Measurements from ENCODE around the gene ZNF205.
A peak's percentile ranks its signal among the peaks of the same experiment; 100 is the strongest.
"Not testable (repeated sequence)": the region's sequence is repeated elsewhere in the genome, so short reads cannot be mapped to it uniquely, and the experiment has no call there.

The ZNF205 gene

DNA sequence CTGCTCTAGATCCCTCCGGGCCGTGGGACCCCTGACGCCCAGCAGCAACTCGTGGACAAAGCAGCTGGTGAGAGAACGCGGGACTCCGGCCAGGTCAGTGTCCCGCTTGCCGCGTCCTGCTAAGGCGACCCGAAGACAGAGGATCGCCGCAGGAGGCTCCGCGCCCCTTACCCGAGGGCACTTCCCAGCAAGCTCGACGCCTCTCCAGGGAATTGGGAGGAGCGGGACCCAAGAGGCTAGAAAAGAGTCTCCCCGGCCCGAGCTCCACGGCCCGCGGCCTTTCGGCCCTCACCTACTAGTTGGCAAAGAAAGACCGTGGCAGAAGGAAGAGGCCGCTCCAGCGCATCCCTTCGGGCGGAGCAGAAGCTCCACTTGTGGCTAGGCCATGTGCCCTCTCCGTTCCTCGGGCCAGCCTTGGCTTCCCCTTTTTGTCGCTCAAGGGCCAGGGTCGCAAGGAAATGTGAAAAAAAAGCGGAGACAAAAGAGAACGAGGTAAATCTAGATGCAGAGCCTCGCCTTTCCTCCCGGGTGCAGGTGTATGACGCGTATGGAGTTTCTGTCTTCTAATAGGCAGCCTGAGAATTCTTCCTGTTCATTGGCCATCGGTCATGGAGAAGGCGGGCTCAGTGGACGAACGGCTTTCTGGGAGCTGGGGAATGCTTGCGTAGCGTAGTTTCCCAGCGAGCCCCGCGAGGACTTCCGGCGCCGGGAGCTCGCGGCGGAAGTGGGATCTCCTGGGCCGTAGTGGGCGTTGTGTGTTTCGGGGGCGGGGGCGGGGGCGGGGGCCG, 22.1 kb downstream of the ZNF205 start, which contains the start of gene ZNF213:
ZNF213 (plus strand) TSS at position 692 of the 788 bp plus-strand sequence. CDS start 2,252 bp downstream, outside the sequence.
- ATAC-seq, result peak; percentile 95
- DNase-seq, result peak; percentile 90

DNA sequence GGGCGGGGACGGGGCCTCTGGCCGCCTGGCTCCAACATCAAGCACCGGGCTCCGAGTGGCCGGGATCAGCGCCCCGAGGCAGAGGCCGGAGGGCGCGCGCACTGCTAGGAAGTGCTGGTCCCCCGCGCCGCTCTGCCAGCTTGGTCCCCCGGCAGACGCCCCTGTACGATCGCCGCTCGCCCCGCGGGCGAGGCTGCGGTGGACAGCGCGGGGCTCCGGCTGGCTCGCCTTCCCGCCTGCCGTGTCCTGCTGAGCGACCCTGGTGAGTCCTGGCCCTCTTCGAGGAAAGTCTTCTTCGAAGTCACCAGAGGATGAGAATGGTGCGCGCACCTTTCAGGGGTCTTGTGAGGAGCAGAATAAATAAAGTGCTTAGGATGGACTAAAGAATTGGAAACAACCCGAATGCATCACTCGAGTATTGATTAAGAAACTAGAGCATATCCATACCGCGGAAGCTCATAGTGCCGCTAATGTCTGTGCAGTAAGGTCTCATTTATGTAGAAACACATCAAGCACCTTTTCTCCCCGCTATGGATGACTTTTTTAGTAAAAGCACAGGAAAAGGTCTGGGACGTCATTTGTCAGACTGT, 22.8 kb downstream of the ZNF205 start:
- DNase-seq (no peak), ATAC-seq (peak; percentile 67)

DNA sequence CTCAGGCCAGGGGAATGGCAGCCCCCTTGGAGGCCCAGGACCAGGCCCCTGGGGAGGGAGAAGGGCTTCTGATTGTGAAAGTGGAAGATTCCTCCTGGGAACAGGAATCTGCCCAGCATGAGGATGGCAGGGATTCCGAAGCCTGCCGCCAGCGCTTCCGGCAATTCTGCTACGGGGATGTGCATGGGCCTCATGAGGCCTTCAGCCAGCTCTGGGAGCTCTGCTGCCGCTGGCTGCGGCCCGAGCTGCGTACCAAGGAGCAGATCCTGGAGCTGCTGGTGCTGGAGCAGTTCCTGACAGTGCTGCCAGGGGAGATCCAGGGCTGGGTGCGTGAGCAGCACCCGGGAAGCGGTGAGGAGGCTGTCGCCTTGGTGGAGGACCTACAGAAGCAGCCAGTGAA, 24.9 kb downstream of the ZNF205 start:
- DNase-seq (no peak), ATAC-seq (no peak)

DNA sequence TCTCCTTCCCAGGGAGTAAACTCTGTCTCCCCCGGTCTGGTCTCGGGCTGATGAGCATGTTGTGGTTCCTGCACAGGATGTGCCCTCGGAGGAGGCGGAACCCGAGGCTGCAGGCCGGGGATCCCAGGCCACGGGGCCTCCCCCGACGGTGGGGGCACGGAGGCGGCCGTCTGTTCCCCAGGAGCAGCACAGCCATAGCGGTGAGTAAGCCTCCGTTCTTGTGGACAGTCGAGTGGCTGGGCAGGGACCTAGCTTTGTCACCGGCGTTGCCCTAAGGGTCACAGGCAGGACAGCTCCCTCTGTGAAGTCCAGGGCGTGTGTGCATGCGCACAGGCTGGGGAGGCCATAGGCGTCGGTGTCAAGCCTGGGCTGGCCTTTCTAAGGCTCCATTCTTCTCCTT, 26.0 kb downstream of the ZNF205 start:
- DNase-seq (no peak), ATAC-seq (no peak)

DNA sequence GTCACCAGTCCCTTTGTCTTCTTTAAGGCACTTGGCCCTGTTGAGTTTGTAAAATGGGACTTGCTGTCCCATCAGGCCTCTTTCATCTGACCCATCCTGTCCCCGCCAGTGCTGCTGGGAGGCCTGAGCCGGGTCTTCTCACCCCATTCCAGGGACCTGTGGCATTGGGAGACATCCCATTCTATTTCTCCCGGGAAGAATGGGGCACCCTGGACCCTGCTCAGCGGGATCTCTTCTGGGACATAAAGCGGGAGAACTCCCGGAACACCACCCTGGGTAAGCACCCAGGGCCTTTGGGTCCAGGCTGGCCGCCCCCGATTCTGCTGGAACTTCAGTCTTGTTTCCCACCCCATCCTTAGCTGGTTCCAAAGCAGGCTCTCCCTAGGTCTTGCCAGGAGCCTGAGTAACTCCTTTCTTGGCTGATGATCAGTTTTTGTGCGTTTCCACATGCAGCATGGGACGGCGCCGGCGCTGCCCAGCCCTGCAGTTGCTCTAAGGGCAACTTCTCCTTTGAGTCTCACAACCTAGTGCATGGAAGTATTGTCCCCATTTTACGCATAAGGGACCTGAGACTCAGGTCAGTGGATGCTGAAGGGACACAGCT, 26.5 kb downstream of the ZNF205 start:
- no peak for ATAC-seq

DNA sequence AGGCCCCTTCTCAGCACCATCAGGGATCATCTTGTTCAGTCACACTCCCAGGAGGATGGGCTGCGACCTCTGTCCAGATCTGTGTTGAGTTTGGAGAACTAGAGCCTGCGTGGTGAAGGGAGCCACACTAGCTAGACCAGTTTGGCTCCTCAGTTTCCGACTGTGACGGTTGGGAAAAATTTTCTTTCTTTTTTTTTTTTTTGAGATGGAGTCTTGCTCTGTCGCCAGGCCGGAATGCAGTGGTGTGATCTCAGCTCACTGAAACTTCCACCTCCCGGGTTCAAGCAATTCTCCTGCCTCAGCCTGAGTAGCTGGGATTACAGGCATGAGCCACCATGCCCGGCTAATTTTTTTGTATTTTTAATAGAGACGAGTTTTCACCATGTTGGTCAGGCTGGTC, 27.2 kb downstream of the ZNF205 start:
- ATAC-seq, DNase-seq: not testable (repeated sequence)

More for the DNA sequence above, 26.5 kb downstream of the ZNF205 start:
- DNase-seq, result no peak

DNA sequence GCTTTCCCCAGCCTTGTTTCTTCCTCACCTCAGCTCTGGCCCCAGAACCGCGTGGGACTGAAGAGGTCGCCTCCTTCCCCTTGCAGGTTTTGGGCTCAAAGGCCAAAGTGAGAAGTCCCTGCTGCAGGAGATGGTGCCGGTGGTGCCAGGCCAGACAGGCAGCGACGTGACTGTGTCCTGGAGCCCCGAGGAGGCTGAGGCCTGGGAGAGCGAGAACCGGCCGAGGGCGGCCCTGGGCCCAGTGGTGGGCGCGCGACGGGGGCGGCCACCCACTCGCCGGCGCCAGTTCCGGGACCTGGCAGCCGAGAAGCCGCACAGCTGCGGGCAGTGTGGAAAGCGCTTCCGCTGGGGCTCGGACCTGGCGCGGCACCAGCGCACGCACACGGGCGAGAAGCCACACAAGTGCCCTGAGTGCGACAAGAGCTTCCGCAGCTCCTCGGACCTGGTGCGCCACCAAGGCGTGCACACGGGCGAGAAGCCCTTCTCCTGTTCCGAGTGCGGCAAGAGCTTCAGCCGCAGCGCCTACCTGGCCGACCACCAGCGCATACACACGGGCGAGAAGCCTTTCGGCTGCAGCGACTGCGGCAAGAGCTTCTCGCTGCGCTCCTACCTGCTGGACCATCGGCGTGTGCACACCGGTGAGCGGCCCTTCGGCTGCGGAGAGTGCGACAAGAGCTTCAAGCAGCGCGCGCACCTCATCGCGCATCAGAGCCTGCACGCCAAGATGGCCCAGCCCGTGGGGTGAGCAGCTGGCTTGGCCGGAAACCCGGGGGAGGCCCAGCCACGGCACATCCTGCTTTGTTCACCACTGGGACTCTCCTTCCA, 28.4 kb downstream of the ZNF205 start:
- DNase-seq (no peak), ATAC-seq (no peak)

DNA sequence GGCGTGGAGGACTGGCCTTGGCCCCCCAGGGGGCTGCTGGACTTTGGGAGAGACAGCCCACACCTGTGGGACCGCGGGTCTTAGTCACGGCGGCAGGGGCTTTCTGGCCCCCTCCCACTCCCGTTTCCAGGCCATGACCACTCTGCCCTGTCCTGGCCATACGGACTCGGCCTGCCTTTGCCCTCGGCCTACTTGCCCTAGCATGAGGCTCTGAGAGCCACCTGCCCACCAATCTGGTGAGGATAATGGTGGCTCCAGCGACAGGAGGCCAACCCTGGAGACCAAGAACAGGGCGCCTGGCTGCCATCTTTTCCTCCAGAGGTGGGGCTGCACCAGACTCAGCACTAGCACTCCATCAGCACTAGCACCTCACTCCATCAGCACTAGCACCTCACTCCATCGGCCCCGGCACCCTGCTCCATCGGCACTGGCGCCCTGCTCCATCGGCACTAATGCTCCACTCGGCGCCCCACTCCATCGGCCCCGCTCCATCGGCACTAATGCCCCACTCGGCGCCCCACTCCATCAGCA, 29.5 kb downstream of the ZNF205 start:
- ATAC-seq (no peak), DNase-seq (no peak)

DNA sequence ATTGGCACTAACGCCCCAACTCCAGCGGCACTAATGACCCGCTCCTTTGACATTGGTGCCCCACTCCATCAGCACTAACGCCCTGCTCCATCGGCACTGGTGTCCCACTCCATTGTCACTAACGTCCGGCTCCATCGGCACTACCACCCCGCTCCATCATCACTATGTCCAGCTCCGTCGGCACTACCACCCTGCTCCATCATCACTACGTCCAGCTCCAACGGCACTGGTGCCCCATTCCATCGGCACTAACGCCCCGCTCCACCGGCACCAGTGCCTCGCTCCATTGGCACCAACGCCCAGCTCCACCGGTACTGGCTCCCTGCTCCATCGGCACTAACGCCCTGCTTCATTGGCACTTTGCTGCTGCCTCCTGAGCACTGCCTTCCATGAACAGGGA, 29.9 kb downstream of the ZNF205 start:
- DNase-seq (no peak), ATAC-seq (no peak)

DNA sequence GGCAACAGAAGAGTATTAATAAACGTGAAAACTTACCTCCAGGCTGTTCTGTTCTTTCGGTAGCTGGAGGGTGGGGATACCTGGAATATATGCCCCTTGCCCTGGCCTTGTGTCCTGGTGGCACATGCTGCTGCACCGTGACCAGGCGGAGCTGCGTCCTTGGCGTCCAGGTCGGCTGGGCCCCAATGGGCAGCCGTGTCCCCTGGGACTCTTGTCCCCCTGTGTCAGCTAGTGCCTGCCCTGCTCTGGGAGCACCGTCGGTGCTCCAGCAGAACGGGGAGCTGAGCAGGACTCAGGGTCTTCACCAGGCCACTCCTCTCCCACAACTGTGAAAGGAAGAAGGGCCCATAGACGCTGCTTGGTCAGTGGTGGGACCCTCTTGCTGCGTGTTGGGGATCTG, 30.4 kb downstream of the ZNF205 start:
- ATAC-seq (no peak), DNase-seq (no peak)

DNA sequence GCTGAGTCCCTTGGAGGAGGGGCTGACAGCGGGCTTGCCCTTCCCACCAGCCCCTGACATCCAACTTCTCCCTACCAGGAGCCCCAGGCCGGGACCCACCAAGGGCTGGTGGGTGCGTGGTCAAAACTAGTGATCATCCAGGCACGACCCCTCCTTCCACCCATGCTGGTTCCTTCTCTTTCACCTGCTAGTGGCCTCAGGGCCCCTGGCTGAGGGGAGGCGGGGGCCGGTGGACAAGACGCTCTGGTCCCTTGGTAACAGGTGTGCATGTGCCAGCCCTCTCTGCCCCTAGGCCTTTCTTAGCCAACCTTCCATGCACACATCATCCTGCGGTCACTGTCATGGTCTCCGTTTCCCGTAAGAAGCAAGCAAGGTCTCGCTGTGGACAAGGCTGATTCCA, 30.8 kb downstream of the ZNF205 start:
- no peak for ATAC-seq

DNA sequence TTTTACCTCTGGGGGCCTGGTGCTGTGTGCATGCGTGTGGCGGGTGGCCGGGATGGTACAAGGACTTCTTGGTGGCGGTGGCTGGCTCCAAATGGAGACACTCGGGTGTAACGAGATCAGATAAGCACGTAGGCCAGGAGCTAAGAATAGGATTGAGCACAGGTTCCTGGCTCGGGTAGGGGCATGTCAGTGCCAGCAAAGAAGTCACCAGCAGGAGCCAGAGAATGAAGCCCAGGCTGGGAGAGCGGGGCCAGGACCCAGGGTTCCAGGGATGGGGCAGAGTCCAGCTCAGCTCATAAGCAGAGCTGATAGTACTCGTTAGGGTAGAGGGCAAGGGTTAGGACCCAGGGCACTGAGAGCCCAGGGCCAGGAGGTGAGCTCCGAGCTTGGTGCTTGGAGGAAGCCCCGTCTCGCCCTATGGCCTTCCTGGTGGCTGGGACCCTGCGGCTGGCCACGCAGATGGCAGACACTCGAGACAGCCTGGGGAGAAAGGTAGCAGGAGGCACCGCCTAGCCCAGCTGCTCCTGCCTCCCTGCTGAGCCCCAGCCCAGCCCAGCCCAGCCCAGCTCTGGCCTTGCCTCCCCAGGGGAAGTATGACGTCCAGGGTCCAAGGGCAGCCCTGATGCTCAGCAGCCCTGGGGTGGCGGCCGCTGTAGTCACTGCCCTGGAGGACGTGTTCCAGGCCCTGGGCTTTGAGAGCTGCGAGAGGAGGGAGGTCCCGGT, 31.4 kb downstream of the ZNF205 start:
- DNase-seq (no peak), ATAC-seq (no peak)

More for the DNA sequence above, 30.8 kb downstream of the ZNF205 start:
- DNase-seq, result no peak

DNA sequence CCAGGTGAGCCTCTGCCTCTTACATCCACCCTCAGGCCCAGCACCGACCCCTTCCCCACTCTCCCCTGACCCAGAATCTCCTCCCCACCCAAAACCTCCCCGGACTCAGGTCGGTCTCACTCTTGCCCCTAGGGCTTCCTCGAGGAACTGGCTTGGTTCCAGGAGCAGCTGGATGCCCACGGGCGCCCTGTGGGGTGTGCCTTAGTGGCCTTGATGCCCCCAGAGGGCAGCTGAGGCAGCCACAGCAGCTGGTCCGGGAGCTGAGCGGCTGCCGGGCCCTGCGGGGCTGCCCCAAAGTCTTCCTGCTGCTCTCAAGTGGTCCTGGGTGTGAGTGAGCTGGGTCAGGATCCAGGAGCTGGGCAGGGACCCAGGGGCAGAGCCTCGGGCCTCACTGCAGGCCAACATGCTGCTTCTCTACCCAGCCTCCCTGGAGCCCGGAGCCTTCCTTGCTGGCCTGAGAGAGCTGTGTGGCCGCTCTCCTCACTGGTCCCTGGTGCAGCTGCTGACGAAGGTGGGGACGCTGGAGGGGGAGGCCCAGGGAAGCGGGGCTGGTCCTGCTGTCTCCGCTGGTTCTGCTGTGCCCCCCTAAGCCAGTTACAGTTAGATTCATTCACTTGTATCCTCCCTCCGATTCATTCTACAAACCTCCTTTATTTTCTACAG, 32.1 kb downstream of the ZNF205 start:
- ATAC-seq, result no peak
- DNase-seq, result no peak

DNA sequence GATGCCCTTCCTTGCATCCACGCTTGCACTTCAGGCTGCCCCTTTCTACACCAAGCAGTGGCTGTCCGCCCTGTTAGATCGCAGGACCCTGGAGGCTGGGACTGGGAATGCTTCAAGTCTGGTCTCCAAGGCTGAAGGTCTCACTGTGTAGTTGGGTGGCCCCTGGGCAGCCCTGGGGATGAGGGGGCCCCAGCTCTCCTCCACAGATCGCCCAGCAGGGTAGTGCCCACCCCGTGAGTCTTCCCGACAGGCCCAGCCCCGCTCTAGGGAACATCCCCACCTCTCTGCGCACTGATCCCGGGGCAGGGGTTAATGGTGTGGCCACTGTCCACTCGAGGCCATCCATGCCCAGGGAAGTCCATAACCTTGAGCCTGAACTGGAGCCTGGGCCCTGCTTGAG, 32.8 kb downstream of the ZNF205 start:
- ATAC-seq (no peak), DNase-seq (no peak)

DNA sequence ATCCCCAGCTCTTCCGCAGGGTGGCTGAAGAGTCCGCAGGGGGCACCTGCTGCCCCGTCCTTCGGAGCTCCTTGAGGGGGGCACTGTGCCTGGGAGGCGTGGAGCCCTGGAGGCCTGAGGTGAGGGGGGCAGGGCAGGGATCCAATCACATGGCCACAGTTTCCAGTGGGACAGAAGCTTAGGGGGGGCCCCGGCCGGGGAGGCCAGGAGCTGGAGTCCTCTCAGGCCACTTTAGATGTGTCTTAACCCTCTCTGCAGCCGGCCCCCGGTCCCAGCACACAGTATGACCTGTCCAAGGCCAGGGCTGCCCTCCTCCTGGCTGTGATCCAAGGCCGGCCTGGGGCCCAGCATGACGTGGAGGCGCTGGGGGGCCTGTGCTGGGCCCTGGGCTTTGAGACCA, 33.3 kb downstream of the ZNF205 start:
- ATAC-seq (no peak), DNase-seq (no peak)

DNA sequence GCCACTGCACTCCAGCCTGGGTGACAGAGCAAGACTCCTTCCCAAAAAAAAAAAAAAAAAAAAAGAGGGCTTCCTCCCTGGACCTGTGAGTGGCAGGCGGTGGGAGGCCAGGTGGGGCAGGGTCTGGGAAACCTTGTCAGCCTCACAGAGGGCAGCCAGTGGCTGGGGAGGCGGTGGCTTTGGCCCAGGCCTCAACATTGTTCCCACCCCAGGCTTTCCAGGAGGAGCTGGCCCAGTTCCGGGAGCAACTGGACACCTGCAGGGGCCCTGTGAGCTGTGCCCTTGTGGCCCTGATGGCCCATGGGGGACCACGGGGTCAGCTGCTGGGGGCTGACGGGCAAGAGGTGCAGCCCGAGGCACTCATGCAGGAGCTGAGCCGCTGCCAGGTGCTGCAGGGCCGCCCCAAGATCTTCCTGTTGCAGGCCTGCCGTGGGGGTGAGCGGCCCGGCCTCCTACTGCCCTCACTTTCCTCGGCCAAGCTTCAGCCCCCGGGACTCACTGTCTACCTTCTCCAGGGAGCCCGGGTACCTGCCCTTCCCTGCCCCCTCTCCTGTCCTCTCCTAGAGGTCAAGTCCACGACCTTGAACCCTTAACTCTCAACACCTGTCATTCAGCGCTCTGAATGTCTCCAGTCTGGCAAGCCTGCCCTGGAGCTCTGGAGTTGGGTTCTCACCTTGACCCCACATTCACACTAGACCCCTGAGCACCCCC, 34.8 kb downstream of the ZNF205 start:
- DNase-seq (no peak), ATAC-seq (no peak)

DNA sequence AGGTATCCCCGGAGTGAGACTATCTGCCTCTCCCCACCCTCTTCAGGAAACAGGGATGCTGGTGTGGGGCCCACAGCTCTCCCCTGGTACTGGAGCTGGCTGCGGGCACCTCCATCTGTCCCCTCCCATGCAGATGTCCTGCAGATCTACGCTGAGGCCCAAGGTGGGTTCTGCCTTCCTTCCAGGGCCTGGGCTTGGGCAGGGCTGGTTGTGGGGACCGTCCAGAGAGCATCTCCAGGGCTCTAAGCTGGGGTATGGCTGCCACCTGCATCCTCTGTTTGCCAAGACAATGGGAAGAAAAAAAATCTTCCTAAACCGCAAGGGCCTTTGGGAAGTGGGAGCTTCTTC, 35.3 kb downstream of the ZNF205 start:
- no peak for ATAC-seq
- DNase-seq, result no peak

DNA sequence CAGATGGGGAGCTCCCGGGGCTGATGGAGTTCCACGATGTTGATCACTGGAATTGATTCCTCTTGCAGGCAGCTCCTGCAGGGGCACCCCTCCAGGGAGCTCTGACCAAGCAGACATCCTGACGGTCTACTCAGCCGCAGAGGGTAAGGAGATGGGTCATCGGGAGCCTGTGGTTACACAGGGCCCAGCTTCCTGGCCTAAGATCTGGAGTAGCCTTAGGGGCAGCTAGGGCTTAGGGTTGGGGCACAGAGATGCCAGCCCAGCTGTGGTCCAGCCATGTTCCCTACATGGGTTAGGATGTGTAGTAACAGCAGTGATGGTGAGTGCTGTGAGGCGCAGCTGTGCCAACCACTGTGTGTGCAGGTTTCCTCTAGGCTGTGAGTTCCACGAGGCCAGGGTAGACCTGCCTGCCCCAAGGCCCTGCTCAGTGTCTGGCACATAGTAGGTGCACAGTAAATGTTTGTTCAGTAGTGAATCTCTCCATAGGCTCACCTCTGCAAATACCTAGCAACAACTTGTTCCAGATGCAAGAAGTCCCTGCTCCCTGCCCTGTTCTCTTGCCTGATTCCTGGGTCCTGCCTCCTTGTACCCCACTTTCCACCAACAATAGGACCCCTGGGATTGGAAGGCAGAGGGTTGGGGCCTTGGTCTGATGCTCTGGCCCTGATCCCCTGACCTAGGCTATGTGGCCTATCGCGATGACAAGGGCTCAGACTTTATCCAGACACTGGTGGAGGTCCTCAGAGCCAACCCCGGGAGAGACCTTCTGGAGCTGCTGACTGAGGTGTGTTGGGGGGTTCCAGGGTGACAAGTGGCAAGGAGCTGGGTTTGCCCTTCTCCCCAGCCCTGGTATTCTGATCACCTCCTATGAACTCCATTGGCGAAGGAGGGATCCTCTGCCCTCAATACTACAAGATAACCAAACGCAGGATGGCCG, 36.1 kb downstream of the ZNF205 start:
- ATAC-seq (no peak), DNase-seq (no peak)

DNA sequence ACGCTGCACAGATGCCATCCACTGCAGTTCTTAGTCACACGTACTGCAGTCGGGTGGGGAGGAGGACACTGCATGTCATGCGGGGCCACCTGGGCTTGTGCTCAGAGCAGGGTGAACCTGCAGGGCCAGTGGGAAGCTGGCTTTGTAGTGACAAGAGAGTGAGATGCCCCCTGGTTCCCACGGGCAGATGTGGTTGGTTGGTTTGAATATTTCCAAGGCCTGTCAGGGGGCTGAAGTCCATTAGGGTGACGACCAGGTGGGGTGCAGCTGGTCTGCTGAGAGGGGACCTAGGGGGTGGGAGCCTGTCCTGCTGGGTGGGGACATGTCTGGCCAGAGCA, 36.8 kb downstream of the ZNF205 start:
- DNase-seq (no peak), ATAC-seq (no peak)

Measured in stimulated activated naive CD8-positive, alpha-beta T cell treated with anti-CD3 and anti-CD28 coated beads, Interleukin-15, Interleukin-2, amounts not matched to agents 100 U/mL and 50 U/mL, for 24 hours (primary cell).